Amniotic stem cell (primary cell): Measurements from ENCODE around the gene LRRC28.
A peak's percentile ranks its signal among the peaks of the same experiment; 100 is the strongest.

ENCODE experiments used
- DNase-seq: peaks from one replicate; lab custom pipeline; 2025; lab: John Stamatoyannopoulos, UW

The LRRC28 gene

DNA sequence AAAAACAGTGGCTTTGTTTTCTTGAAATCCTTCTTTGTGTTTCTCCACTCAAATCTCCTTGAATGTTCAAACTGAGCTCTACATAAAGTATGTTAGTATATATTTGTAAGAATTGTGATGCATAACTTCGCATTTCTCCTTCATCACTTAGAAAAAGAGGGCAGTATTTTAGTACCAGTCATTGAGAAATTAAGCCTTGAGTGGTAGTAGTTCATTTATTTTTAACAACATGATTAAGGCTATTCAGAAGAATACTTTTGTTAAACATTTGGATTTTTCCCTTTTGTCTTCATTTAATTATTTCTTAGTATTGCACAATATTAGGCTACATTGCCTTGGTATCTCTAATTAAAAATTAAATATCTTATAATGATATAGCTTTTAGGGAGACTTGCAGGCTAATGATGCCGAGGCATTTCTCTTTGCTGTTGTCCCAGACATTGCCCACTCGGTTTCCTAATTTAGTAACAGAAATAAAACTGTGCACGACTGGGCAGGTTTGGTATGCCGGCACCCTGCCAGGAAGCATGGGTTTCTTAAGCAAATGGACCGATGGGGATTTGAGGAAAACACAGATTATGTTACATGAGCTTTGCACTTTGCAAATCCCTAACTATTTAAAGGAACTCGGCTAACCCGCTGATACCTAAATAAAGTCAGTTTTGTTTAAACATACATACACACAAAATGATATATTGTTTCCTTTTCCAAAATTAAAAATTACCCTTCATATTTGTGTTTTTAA lies 54.7 kb downstream of the LRRC28 start:
- DNase-seq, result peak; percentile 23

DNA sequence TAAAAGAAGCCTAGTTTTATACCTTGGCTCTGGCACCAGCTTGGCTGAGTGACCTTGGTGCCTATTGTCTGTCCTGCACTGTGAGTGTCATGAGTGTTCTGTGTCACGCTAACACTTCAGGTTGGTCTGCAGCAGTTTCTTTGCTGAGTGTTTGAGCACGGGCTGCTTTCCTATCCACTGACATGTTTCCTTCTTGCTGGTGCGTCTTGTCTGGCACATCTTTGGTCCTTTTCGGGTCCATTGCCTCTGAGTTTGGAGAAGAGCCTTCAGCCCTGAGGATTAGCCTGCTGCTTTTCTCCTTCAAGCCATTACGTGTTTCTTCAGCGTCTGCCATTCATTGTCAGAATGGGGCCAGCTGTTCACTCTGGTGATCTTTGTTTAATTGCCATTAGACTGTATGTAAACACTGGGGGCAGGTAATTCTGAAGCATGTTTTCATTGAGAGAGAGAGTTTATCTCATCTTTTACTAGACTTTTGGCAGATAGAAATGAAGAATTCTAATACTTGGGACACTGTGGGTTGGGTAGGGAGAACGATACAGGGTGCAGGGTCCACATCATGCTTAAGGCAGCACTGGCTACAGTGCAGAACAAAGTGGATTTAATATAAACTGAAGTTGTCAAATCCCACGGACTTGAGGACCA lies 55.5 kb downstream of the LRRC28 start:
- DNase-seq, result no peak

DNA sequence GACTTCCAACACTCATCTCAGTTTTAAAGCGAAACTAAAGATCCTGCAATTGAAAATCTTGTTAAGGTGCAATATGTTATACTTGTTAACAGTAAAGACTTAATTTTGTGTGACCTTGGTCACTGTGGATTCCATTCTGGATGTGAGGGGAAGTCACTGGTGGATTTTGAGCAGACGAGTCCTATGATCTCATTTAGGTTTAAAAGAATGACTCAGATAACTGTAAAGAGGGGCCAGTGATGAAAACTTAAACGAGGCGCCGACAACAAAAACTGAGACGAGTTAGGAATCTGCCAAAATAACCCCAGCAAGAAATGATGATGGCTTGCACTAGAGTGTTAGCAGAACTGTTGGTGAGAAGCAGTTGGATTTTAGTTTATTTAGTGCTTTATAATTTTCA lies 56.5 kb downstream of the LRRC28 start:
- DNase-seq, result no peak

DNA sequence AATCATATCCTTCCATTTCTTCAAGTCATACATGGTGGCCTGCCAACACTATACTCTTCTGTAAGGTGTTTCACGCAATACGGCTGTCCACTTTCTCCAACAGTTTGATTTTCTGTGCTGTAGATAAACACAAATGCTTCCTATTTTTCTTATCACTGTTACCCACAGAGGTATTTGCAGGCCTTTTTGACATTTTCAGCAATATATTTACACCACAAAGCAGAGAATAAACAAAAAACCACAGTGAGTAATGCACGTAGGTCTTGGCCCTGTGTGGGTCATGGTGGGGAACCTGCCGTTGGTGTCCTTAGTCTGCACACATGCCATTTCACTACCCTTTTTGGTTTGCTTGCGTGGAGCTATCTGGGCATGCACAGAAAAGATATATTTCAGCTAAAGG lies 59.5 kb downstream of the LRRC28 start:
- no peak for DNase-seq

DNA sequence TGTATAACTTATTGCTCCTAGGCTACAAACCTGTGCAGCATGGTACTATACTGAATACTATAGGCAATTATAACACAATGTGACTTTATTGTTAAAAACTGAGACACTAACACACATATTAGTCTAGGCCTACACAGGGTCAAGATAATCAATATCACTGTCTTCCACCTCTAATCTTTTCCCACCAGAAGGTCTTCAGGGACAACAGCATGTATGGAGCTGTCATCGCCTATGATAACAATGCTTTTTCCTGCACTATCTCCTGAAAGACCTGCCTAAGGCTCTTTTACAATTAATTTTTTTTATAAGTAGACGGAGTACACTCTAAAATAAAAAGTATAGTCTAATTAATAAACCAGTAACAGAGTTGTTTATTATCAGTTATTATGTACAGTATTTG lies 60.9 kb downstream of the LRRC28 start:
- DNase-seq, result no peak

DNA sequence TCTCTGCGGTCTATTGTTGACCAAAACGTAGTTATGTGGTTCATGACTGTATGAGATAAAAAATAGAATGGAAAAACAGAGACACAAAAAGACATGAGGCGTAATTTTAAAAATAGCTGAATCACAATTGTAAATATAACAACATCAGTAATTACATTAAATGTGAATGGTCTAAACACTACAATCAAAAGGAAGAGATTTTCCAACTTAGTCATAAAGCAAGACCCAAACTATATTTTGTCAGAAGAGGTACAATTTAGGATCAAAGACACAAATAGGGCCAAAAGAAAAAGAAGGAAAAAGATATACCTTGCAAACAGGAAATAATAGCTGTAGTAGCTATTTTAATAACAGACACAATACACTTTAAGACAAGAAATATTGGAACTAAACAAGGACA lies 61.5 kb downstream of the LRRC28 start:
- DNase-seq, result no peak

DNA sequence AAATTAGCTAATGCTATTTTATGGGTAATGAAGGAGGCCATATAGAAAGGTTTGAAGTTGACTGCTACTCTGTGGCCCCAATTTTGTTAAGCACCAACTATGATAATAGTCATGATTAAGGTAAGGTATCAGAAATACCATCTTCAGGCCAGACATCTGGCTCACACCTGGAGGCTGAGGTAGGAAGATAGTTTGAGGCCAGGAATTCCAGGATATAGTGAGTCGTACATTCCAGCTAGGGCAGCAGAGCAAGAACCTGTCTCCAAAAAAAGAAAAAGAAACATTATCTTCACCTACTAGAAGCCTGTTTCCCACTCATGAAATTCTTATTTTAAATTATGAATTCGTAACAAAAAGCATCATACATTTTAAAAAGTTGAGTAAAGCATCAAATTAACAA lies 64.4 kb downstream of the LRRC28 start:
- DNase-seq, result no peak

DNA sequence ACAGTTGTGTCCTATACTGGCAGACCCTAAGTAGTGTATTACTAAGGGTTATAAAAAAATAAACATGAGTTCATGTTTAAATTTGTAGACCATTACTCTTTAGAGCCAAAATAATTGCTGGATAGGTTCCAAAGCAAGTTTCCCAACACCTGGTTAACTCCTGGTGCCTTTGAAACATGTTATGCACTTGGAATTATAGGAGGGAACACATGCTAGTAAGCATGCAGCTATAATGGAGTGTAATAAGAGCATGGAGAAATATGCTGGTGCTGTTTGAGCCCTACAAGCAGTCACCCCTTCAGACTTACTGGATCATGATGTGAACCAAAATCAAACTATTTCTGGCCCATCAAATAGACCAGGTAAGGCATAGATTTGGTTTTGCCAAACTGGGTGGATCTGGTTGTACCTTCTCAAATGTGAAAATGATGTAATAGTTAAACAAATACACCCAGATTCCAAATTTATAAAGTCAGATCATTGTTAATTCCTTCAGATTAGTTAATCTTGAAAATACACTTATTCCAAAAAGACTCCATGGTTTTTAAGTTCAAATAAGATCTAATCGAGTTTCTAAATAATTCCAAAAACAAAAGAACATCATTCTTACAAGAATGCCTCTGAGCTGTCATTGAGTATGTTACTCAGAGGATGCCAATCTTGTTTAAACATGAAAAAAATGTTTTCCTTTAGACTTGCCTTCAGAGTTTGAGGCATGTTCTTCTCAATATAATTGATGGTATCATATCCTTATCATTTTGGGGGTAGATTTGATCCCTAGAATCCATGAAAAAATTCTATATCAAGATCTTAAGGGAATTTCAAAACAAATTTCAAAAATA lies 69.3 kb downstream of the LRRC28 start:
- DNase-seq, result no peak

DNA sequence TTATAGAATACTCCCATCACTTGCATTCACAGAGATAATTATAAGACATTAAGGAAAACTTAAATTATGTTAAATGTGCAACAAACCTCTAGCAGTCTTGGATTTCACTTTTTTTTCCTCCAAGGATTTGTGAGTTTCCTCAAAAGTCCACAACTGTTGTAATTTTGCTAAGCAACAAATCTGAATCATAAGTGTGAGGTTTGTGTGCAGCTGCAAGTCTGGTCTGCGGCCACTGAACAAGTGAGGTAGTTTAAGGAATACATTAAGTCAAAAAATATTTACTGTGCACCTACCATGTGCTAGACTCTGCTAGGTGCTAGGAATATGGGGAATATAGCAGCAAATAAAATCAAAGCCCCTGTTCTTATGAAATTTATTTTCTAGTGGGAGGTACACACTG lies 70.2 kb downstream of the LRRC28 start:
- DNase-seq, result no peak

DNA sequence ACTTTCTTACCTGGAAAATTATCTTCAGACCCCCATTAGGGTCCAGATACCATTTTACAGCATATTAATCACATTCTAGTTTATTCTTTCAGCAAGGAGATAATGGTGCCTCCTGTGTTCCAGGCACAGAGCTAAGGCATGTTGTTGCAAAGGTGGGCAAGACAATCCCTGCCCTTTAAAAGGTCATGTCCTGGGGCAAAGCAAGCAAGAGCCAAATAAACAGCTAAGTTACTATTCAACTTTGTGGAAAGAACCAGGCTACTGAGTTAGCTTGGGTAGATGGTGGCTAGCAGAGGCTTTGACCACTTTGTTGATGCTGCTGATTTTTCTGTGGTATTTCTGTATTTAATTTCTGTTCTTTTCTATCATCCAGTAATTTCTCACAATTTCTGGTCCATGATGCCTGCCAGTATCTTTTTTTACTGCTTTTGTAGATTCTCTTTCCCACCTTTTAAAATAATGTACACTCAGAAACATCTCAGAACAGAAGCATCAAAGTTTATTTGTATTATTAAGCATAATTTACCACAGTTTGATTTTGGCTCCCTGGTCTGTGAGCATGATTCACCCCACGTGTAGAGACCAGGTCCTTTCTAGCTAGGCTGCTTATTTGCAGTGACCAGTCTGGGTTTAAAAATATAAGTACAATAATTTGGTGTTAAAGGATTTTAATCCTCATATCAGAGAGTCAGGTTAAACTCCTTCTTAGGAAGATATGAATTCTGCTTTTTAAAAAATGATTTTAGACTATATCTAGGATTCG lies 71.5 kb downstream of the LRRC28 start:
- DNase-seq, result no peak

DNA sequence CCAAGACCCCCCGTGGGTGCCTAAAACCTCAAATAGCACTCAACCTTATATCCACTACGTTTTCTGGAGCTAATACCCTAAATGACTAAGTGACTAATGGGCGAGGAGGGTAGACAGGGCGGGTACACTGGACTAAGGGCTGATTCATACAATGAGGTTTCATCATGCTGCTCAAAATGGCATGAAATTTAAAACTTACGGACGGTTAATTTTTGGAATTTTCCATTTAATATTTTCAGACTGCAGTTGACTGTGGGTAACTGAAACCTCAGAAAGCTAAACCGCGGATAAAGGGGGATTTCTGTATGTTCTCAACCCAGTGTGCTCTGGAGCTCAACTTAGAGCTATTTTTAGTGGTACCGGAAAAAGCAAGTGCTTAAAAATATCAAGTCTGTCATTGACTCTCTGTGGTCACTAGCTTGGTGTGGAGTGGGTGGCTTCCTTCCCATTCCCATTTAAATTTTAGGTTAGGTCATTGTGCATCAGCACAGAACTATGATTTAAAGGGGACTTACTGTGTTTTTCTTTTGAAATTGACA lies 72.9 kb downstream of the LRRC28 start:
- DNase-seq, result peak; percentile 74

DNA sequence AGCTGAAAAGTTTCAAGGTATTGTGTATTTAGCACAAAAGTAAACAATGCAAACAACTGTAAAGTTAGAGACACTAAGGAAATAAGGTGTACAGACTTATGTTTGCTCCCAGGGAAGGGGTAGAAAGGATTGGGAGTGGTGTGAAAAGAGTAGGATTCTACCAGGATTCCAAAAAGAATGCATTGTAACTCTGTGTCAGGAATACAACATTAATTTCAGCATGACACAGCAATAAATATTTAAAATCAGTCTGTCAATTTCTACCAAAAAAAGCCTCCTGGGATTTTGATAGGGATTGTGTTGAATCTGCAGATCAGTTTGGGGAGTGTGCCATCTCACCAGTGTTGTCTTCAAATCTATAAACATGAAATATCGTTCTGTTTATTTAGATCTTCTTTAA lies 73.4 kb downstream of the LRRC28 start:
- DNase-seq, result no peak

DNA sequence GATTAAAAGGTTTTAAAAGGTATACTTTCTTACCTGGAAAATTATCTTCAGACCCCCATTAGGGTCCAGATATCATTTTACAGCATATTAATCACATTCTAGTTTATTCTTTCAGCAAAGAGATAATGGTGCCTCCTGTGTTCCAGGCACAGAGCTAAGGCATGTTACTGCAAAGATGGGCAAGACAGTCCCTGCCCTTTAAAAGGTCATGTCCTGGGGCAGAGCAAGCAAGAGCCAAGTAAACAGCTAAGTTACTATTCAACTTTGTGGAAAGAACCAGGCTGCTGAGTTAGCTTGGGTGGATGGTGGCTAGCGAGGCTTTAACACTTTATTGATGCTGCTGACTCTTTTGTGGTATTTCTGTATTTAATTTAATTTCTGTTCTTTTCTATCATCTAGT lies 75.0 kb downstream of the LRRC28 start:
- DNase-seq, result no peak

DNA sequence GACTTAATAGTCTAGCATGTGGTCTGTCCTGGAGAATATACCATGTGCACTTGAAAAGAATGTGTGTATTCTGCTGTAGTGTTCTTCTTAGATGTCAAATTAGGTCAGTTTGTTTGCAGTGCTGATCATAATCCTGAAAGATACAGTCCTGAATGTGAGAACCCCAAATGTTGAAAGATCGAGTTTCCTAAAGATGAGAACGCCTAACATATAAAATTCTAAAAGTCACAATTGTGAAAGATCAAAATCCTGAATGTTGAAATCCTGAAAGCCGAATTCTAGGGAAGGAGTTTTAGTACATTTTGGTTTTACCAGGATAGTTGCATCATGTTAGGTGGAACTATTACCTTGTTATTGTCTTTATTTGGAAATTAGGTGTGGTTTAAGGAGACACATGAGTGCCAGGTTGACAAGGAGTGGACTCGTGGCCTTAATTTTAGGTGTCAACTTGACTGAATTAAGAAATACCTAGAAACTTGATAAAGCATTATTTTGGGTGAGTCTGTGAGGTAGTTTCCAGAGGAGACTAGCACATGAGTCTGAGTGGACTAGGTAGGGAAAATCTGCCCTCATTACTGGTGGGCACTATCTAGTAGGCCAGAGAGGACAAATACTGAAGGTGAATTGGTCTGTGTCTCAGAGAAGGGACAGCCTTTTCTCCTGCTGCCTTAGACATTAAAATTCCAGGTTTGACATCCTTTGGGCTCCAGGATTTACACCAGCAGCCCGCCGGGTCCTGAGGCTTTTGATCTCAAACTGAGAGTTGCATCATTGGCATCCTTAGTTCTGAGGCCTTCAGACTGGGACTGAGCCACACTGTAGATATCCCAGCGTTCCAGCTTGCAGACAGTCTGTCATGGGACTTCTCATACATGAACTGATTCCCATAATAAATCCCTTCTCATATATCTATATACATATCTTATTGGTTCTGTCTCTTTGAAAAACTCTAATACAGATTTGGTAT lies 77.1 kb downstream of the LRRC28 start:
- no peak for DNase-seq

DNA sequence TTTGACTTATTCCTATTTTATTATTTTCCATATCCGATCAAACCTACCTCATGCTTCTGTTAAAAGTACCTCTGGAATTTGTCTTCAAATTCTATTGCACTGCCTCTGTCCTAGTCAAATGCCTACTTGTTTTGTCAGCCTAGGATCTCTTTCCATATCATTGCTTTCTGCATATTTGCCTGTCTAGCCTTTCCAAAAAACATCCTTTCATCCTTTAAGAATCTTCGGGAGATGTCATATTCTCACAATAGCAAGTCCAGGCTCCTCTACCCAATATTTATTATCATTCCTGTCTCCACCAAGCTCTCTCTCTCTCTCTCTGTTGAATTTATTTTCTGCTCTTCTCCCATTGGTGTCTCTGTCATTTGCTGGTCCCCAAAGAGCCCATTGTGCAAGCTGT lies 80.1 kb downstream of the LRRC28 start:
- no peak for DNase-seq

DNA sequence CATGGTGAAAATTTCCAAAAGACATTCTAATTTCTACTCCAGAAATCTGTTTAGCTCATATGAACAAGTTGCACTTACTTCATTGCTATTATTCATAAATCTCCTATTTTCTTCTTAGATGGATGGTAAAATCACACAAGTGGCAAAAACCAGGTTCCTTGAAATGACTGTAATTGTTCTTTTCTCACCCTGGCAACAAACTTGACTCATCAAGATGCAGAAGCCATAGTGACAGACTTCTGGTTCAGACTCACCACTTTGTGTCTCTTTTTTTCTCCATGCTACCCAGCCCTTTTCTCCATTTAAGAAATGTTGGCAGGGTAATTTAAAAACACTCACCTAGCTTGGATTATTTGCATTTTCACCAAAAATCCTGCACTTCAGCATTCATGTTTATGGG lies 82.1 kb downstream of the LRRC28 start:
- DNase-seq, result no peak

DNA sequence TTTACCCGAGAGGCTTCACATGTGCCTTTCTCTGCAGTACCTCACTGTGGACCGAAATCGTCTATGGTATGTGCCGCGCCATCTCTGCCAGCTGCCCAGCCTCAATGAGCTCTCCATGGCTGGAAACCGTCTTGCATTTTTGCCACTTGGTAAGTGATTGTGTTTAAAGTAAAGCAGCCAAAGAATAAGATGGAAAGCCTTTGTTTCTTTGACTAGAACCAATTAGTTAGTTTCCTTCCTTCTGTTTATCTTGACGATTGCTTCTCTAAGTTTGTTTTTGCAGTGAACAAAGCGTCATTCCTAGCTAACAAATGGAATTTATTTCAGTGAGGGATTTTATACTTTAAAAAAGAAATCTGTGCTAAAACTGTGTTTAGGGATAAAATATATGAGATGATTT lies 82.7 kb downstream of the LRRC28 start:
- no peak for DNase-seq

DNA sequence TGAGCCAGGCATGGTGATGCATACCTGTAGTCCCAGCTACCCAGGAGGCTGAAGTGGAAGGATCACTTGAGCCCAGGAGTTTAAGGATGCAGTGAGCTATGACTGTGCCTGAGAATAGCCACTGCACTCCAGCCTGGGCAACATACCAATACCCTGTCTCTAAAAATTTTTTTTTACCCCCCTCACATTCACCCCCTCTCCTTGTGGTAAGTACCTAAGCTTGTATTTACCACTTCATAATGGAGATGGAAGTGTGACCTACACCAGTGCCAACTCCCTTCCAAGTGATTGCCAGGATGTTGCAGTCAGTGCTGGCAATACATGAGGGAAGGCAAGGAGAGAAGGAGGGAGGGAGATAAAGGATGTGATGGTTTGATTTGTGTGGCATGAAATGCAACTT lies 84.2 kb downstream of the LRRC28 start:
- no peak for DNase-seq

DNA sequence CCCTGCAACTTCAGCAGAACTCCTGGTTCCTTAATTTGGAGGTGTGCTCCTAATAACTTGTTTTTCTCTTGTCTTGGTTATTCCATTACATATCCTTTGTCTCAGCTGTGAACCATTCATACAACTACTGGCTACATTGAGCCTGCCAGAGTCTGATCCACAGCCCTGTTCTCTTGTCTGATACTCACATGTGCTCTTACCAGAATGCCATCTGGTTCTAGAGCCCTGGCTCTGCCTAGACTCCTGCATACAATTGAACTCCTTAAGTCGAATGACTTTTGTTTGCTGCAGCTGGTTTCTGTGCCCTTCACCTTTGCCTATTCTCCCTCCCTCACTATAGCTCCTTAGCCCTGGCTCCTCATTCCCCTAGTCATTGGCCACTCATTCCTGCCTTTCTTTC lies 85.5 kb downstream of the LRRC28 start:
- no peak for DNase-seq

DNA sequence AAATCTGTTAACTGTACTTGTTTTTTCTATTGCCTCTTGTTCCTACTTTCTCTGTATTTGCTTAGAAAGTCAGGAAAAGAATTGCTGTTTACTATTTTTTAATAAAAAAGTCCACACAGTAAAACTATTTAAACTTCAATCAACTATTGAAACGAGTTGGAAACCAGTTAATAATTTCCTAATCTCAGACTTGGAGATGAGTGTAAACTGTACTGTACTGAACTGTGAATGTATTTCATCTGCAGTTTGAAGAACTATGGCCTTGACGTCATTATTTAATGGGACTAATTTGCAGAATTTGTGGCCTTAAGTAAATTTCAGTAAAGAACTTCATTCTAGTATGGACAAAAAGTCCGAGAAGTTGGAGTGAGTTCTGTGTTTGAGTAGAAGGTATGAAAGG lies 89.1 kb downstream of the LRRC28 start:
- no peak for DNase-seq

DNA sequence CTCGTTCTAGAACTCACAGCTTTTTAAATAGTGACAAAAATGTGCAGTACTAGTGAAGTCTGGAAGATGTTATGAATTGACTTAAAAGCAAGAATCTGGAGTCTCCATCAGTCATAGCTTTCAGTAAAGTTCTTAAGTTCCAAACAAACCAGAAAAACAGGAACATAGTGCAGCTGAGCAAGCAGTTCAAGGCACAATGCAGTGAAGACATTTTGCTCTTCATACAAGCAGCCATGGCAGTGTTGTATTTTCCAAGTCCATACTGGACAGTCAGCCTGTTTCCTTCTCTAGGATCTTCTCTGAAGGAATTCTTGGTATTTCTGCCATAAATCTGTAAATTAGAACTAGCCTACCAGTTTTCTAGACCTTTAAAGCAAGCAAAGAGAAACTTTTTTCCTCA lies 90.5 kb downstream of the LRRC28 start:
- DNase-seq, result no peak
